BLaER1 (cell line): ENCODE measurements around the gene ADAMTS7.
"Not testable (repeated sequence)": the region's sequence is repeated elsewhere in the genome, so short reads cannot be mapped to it uniquely, and the experiment has no call there.

Experiments used
- H3K27ac ChIP-seq: shearing (Covaris generic); formaldehyde crosslinking; 2 replicates; pipeline ENCODE4 v1.8.1; 2022
- H3K27me3 ChIP-seq: shearing (Covaris generic); formaldehyde crosslinking; 2 replicates; pipeline ENCODE4 v1.8.1; 2022
- H3K36me3 ChIP-seq: shearing (Covaris generic); formaldehyde crosslinking; 2 replicates; pipeline ENCODE4 v1.8.1; 2022
- H3K4me1 ChIP-seq: shearing (Covaris generic); formaldehyde crosslinking; 2 replicates; pipeline ENCODE4 v1.8.1; 2022
- H3K4me2 ChIP-seq: shearing (Covaris generic); formaldehyde crosslinking; 2 replicates; pipeline ENCODE4 v1.8.1; 2022
- H3K4me3 ChIP-seq: shearing (Covaris generic); formaldehyde crosslinking; 2 replicates; pipeline ENCODE4 v1.8.1; 2022
- H3K9ac ChIP-seq: shearing (Covaris generic); formaldehyde crosslinking; 2 replicates; pipeline ENCODE4 v1.8.1; 2022
- H3K9me3 ChIP-seq: shearing (Covaris generic); formaldehyde crosslinking; 2 replicates; pipeline ENCODE4 v1.8.1; 2022
- H4K20me1 ChIP-seq: shearing (Covaris generic); formaldehyde crosslinking; 2 replicates; pipeline ENCODE4 v1.8.1; 2022
- Cebpa-rat ChIP-seq: shearing (Covaris generic); IDR thresholded peaks from 2 replicates; pipeline ENCODE4 v1.8.1; 2022

ADAMTS7 gene

GRCh38 chr15:78811124-78811824, at the start of gene ADAMTS7:
TSS of gene ADAMTS7 (minus strand) at chr15:78811464. CDS start at chr15:78811220, 244 bp downstream.
- Histone ChIP-seq H3K4me3 (peak within 1 kb of the TSS; percentile 91), H3K36me3 (peaks cover 13% of the 10 kb centered on the region; the same call in 1 of the 2 replicates), H3K4me2 (peak within 1 kb of the TSS; percentile 94), H3K9ac (peak within 1 kb of the TSS; percentile 93), H3K27me3 (no peaks in the 10 kb centered on the region), H3K9me3 (no peaks in the 10 kb centered on the region), H3K27ac (peak within 1 kb of the TSS; percentile 90), H4K20me1 (peaks cover 41% of the 10 kb centered on the region), H3K4me1 (peaks cover 32% of the 10 kb centered on the region)
- TF ChIP-seq Cebpa-rat: no peak

- H3K4me2 ChIP-seq: peak overlapping the region; percentile 70
- peak overlapping the region; percentile 57; the same call in 1 of the 2 replicates for H3K9ac ChIP-seq
- no peaks in the 10 kb centered on the region for H3K27me3 ChIP-seq
- peak overlapping the region; percentile 60 for H3K4me3 ChIP-seq
- no peaks in the 10 kb centered on the region for H3K4me1 ChIP-seq
- no peaks in the 10 kb centered on the region for H4K20me1 ChIP-seq
- no peaks in the 10 kb centered on the region for H3K9me3 ChIP-seq
- TF ChIP-seq Cebpa-rat: no peak
- H3K27ac ChIP-seq: no peak overlapping the region
- no peaks in the 10 kb centered on the region for H3K36me3 ChIP-seq
Observed at GRCh38 chr15:78859971-78860719, 48.9 kb upstream of the ADAMTS7 start.

DNA sequence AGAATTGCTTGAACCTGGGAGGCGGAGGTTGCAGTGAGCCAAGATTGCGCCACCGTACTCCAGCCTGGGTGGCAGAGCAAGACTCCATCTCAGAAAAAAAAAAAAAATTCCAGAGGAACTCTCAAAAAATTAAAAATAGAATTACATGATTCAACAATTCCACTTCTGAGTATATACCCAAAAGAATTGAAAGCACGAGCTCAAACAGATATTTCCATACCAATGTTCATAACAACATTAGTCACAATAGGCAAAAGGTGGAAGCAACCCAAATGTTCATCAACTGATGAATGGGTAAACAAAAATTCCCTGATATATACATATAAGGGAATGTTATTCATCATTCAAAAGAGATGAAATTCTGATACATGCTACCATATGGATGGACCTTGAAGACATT, 44.5 kb upstream of the ADAMTS7 start:
- Histone ChIP-seq H4K20me1 (no peaks in the 10 kb centered on the region), H3K4me2 (no peak overlapping the region), H3K27me3 (no peaks in the 10 kb centered on the region), H3K27ac (no peak overlapping the region), H3K9ac (no peak overlapping the region), H3K9me3 (0 out of 2 replicates have a peak, but pooled peaks cover 4% of the 10 kb centered on the region), H3K4me3 (no peak overlapping the region), H3K36me3 (no peaks in the 10 kb centered on the region), H3K4me1 (no peaks in the 10 kb centered on the region)
- no peak for TF ChIP-seq Cebpa-rat

GRCh38 chr15:78854833-78855372, 43.6 kb upstream of the ADAMTS7 start:
- H3K27ac ChIP-seq: no peak overlapping the region
- H3K4me1 ChIP-seq: no peaks in the 10 kb centered on the region
- H3K9me3 ChIP-seq: 0 out of 2 replicates have a peak, but pooled peaks cover 4% of the 10 kb centered on the region
- no peaks in the 10 kb centered on the region for H4K20me1 ChIP-seq
- H3K36me3 ChIP-seq: no peaks in the 10 kb centered on the region
- H3K27me3 ChIP-seq: no peaks in the 10 kb centered on the region
- H3K9ac ChIP-seq: no peak overlapping the region
- no peak overlapping the region for H3K4me3 ChIP-seq
- TF ChIP-seq Cebpa-rat: no peak
- no peak overlapping the region for H3K4me2 ChIP-seq

DNA sequence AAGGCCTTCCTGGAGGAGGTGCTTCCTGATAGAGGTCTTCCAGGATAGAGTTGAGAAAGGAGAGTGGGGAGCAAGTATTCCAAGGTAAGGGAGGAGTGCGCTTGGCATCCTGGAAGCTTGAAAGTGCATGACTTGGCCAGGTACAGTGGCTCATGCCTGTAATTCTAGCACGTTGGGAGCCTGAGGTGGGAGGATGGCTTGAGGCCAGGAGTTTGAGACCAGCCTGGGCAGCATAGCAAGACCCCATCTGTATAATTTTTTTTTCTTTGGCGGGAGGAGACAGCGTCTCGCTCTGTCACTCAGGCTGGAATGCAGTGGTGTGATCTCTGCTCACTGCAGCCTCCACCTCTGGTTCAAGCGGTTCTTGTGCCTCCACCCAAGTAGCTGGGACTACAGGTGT, 42.2 kb upstream of the ADAMTS7 start:
- Histone ChIP-seq H4K20me1 (no peaks in the 10 kb centered on the region), H3K9me3 (0 out of 2 replicates have a peak, but pooled peaks cover 4% of the 10 kb centered on the region), H3K9ac (no peak overlapping the region), H3K4me3 (no peak overlapping the region), H3K36me3 (no peaks in the 10 kb centered on the region), H3K4me2 (no peak overlapping the region), H3K4me1 (no peaks in the 10 kb centered on the region), H3K27me3 (no peaks in the 10 kb centered on the region), H3K27ac (no peak overlapping the region)
- no peak for TF ChIP-seq Cebpa-rat

- no peak overlapping the region for H3K4me2 ChIP-seq
- H3K27ac ChIP-seq: no peak overlapping the region
- H3K27me3 ChIP-seq: no peaks in the 10 kb centered on the region
- H3K4me3 ChIP-seq: no peak overlapping the region
- TF ChIP-seq Cebpa-rat: no peak
- H3K36me3 ChIP-seq: no peaks in the 10 kb centered on the region
- 0 out of 2 replicates have a peak, but pooled peaks cover 4% of the 10 kb centered on the region for H3K9me3 ChIP-seq
- no peaks in the 10 kb centered on the region for H3K4me1 ChIP-seq
- H4K20me1 ChIP-seq: no peaks in the 10 kb centered on the region
- H3K9ac ChIP-seq: no peak overlapping the region
Observed at GRCh38 chr15:78850941-78851755, 39.9 kb upstream of the ADAMTS7 start.

DNA sequence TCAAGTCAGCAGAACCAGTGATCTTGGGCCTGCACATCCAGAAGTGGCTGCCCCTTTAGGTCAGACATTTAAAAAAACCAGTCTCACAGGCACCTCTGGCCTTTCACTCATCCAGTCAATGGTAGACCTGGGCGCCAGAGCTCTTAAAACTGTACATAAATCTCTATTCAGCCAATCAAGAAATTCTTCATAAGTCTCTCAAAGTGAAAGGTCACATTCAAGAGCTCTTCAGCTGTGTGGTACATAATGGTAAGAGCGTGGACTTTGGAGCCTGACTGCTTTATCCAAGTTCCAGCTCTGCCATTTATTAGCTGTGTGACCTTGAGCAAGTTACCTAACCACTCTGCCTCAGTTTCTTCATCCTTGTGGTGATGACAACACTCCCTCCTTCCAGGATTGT, 39.1 kb upstream of the ADAMTS7 start:
- no peaks in the 10 kb centered on the region for H3K36me3 ChIP-seq
- no peaks in the 10 kb centered on the region for H3K4me1 ChIP-seq
- H3K27ac ChIP-seq: no peak overlapping the region
- H3K4me3 ChIP-seq: no peak overlapping the region
- H3K9ac ChIP-seq: no peak overlapping the region
- no peak for TF ChIP-seq Cebpa-rat
- H3K9me3 ChIP-seq: 0 out of 2 replicates have a peak, but pooled peaks cover 4% of the 10 kb centered on the region
- H3K4me2 ChIP-seq: no peak overlapping the region
- no peaks in the 10 kb centered on the region for H4K20me1 ChIP-seq
- no peaks in the 10 kb centered on the region for H3K27me3 ChIP-seq

GRCh38 chr15:78847387-78847906, 36.2 kb upstream of the ADAMTS7 start:
- H3K27ac ChIP-seq, H3K27me3 ChIP-seq, H3K9me3 ChIP-seq, H3K36me3 ChIP-seq, H4K20me1 ChIP-seq, H3K4me3 ChIP-seq, H3K4me2 ChIP-seq, H3K9ac ChIP-seq, H3K4me1 ChIP-seq: not testable (repeated sequence)

DNA sequence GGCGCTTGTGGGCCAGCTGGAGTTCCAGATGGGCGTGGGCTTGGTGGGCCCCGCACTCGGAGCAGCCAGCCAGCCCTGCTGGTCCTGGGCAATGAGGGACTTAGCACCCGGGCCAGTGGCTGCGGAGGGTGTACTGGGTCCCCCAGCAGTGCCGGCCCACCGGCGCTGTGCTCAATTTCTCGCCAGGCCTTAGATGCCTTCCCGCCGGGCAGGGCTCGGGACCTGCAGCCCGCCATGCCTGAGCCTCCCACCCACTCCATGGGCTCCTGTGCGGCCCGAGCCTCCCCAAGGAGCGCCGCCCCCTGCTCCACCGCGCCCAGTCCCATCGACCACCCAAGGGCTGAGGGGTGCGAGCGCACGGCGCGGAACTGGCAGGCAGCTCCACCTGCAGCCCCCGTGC, 35.6 kb upstream of the ADAMTS7 start:
- H3K27ac ChIP-seq, H3K9ac ChIP-seq, H3K27me3 ChIP-seq, H4K20me1 ChIP-seq, H3K4me3 ChIP-seq, H3K4me2 ChIP-seq, H3K4me1 ChIP-seq, H3K9me3 ChIP-seq, H3K36me3 ChIP-seq: not testable (repeated sequence)
